ENCODE data around the gene CDKN2B.
A peak's percentile ranks its signal among the peaks of the same experiment; 100 is the strongest.

CDKN2B gene

GRCh38 chr9:22026696-22027095 is 17.6 kb upstream of the CDKN2B start:
- H3K9me3 Mint-ChIP-seq: no peaks in the 10 kb centered on the region
- H3K4me1 Mint-ChIP-seq (ENCODE audit: low read depth): peaks cover 12% of the 10 kb centered on the region
- peaks cover 26% of the 10 kb centered on the region for H3K27me3 Mint-ChIP-seq
- no peaks in the 10 kb centered on the region for H3K36me3 Mint-ChIP-seq (ENCODE audit: low read depth)
- no peak overlapping the region for H3K4me3 Mint-ChIP-seq
- H3K27ac Mint-ChIP-seq: no peak overlapping the region
- intact Hi-C loops (cut with micrococcal nuclease): no loop called here

- Mint-ChIP-seq H3K9me3 (peaks cover 5% of the 10 kb centered on the region), H3K36me3 (ENCODE audit: low read depth) (no peaks in the 10 kb centered on the region), H3K4me1 (ENCODE audit: low read depth) (no peaks in the 10 kb centered on the region), H3K27ac (no peak overlapping the region), H3K27me3 (peaks cover 46% of the 10 kb centered on the region), H3K4me3 (no peak overlapping the region)
- intact Hi-C loops (cut with micrococcal nuclease): no loop called here
These were observed 13.3 kb upstream of the CDKN2B start for GRCh38 chr9:22022396-22022795.

- Mint-ChIP-seq H3K4me3 (no peak overlapping the region), H3K27me3 (peaks cover 45% of the 10 kb centered on the region), H3K36me3 (ENCODE audit: low read depth) (peaks cover 6% of the 10 kb centered on the region), H3K9me3 (no peaks in the 10 kb centered on the region), H3K4me1 (ENCODE audit: low read depth) (peaks cover 25% of the 10 kb centered on the region), H3K27ac (no peak overlapping the region)
- intact Hi-C loops (cut with micrococcal nuclease): no loop called here
These were observed 1.9 kb upstream of the CDKN2B start for GRCh38 chr9:22010866-22011625.

GRCh38 chr9:22009506-22009867 is 382 bp upstream of the CDKN2B start:
- intact Hi-C loops (cut with micrococcal nuclease): loop anchor here (1.0 to 10.0 kb wide), 5 partner anchors 14 to 235 kb away; no protein-coding TSS in a partner anchor
- Mint-ChIP-seq H3K27ac (peak overlapping the region; percentile 81), H3K4me1 (ENCODE audit: low read depth) (peaks cover 40% of the 10 kb centered on the region), H3K4me3 (peak overlapping the region; percentile 93), H3K9me3 (no peaks in the 10 kb centered on the region), H3K27me3 (peaks cover 61% of the 10 kb centered on the region), H3K36me3 (ENCODE audit: low read depth) (peaks cover 6% of the 10 kb centered on the region)

GRCh38 chr9:22008384-22008716 is 755 bp downstream of the CDKN2B start:
- intact Hi-C loops (cut with micrococcal nuclease): loop anchor here (2.0 to 10.0 kb wide), 4 partner anchors 36 to 236 kb away; no protein-coding TSS in a partner anchor
- Mint-ChIP-seq H3K4me3 (peak overlapping the region; percentile 93), H3K27ac (peak overlapping the region; percentile 81), H3K9me3 (no peaks in the 10 kb centered on the region), H3K36me3 (ENCODE audit: low read depth) (peaks cover 6% of the 10 kb centered on the region), H3K4me1 (ENCODE audit: low read depth) (peaks cover 40% of the 10 kb centered on the region), H3K27me3 (peaks cover 65% of the 10 kb centered on the region)

- H3K9me3 Mint-ChIP-seq: no peaks in the 10 kb centered on the region
- H3K4me1 Mint-ChIP-seq (ENCODE audit: low read depth): peaks cover 39% of the 10 kb centered on the region
- H3K27me3 Mint-ChIP-seq: peaks cover 58% of the 10 kb centered on the region
- H3K4me3 Mint-ChIP-seq: peak overlapping the region; percentile 25
- peaks cover 6% of the 10 kb centered on the region for H3K36me3 Mint-ChIP-seq (ENCODE audit: low read depth)
- H3K27ac Mint-ChIP-seq: no peak overlapping the region
- intact Hi-C loops (cut with micrococcal nuclease): loop anchor here (5.0 to 10.0 kb wide), 3 partner anchors 34 to 239 kb away; no protein-coding TSS in a partner anchor
These were observed 3.2 kb downstream of the CDKN2B start for GRCh38 chr9:22005702-22006606.

- peaks cover 34% of the 10 kb centered on the region for H3K4me1 Mint-ChIP-seq (ENCODE audit: low read depth)
- intact Hi-C loops (cut with micrococcal nuclease): loop anchor here (5.0 to 10.0 kb wide), 3 partner anchors 33 to 240 kb away; no protein-coding TSS in a partner anchor
- H3K36me3 Mint-ChIP-seq (ENCODE audit: low read depth): peaks cover 6% of the 10 kb centered on the region
- H3K9me3 Mint-ChIP-seq: no peaks in the 10 kb centered on the region
- H3K27me3 Mint-ChIP-seq: peaks cover 55% of the 10 kb centered on the region
- H3K27ac Mint-ChIP-seq: no peak overlapping the region
- H3K4me3 Mint-ChIP-seq: no peak overlapping the region
These were observed 3.9 kb downstream of the CDKN2B start for GRCh38 chr9:22005021-22005701.

GRCh38 chr9:22002038-22002437 is 7.1 kb downstream of the CDKN2B start:
- no peak overlapping the region for H3K4me3 Mint-ChIP-seq
- H3K27me3 Mint-ChIP-seq: peaks cover 65% of the 10 kb centered on the region
- no peaks in the 10 kb centered on the region for H3K9me3 Mint-ChIP-seq
- H3K36me3 Mint-ChIP-seq (ENCODE audit: low read depth): no peaks in the 10 kb centered on the region
- H3K4me1 Mint-ChIP-seq (ENCODE audit: low read depth): peaks cover 18% of the 10 kb centered on the region
- intact Hi-C loops (cut with micrococcal nuclease): loop anchor here (10.0 kb wide), 2 partner anchors 163 to 243 kb away; no protein-coding TSS in a partner anchor
- H3K27ac Mint-ChIP-seq: no peak overlapping the region

GRCh38 chr9:21998026-21998425 is 11.1 kb downstream of the CDKN2B start:
- no peak overlapping the region for H3K4me3 Mint-ChIP-seq
- intact Hi-C loops (cut with micrococcal nuclease): no loop called here

GRCh38 chr9:21997480-21997879 is 11.6 kb downstream of the CDKN2B start:
- intact Hi-C loops (cut with micrococcal nuclease): no loop called here
- Mint-ChIP-seq H3K27me3 (peaks cover 55% of the 10 kb centered on the region), H3K4me1 (ENCODE audit: low read depth) (peaks cover 18% of the 10 kb centered on the region), H3K36me3 (ENCODE audit: low read depth) (peaks cover 13% of the 10 kb centered on the region), H3K27ac (no peak overlapping the region), H3K9me3 (no peaks in the 10 kb centered on the region), H3K4me3 (no peak overlapping the region)

More at GRCh38 chr9:21998026-21998425, 11.1 kb downstream of the CDKN2B start:
- Mint-ChIP-seq H3K27me3 (peaks cover 55% of the 10 kb centered on the region), H3K36me3 (ENCODE audit: low read depth) (peaks cover 13% of the 10 kb centered on the region), H3K9me3 (no peaks in the 10 kb centered on the region), H3K4me1 (ENCODE audit: low read depth) (peaks cover 18% of the 10 kb centered on the region), H3K27ac (no peak overlapping the region)

- peaks cover 18% of the 10 kb centered on the region for H3K4me1 Mint-ChIP-seq (ENCODE audit: low read depth)
These were observed 12.2 kb downstream of the CDKN2B start for GRCh38 chr9:21996858-21997257.

GRCh38 chr9:21996438-21996837 is 12.7 kb downstream of the CDKN2B start:
- Mint-ChIP-seq H3K27me3 (peaks cover 53% of the 10 kb centered on the region), H3K4me1 (ENCODE audit: low read depth) (peaks cover 18% of the 10 kb centered on the region), H3K27ac (peak overlapping the region; percentile 97), H3K9me3 (no peaks in the 10 kb centered on the region), H3K4me3 (peak overlapping the region; percentile 94), H3K36me3 (ENCODE audit: low read depth) (peaks cover 13% of the 10 kb centered on the region)
- intact Hi-C loops (cut with micrococcal nuclease): no loop called here

More at GRCh38 chr9:21996858-21997257, 12.2 kb downstream of the CDKN2B start:
- H3K4me3 Mint-ChIP-seq: no peak overlapping the region
- H3K27me3 Mint-ChIP-seq: peaks cover 52% of the 10 kb centered on the region
- no peaks in the 10 kb centered on the region for H3K9me3 Mint-ChIP-seq
- intact Hi-C loops (cut with micrococcal nuclease): no loop called here
- H3K36me3 Mint-ChIP-seq (ENCODE audit: low read depth): peaks cover 13% of the 10 kb centered on the region
- no peak overlapping the region for H3K27ac Mint-ChIP-seq

- intact Hi-C loops (cut with micrococcal nuclease): loop anchor here (1.0 kb wide), 1 partner anchor 13 kb away; the partner anchor contains the start of gene CDKN2B
- Mint-ChIP-seq H3K27ac (peak overlapping the region; percentile 97), H3K4me3 (peak overlapping the region; percentile 94), H3K36me3 (ENCODE audit: low read depth) (peaks cover 13% of the 10 kb centered on the region), H3K4me1 (ENCODE audit: low read depth) (peaks cover 18% of the 10 kb centered on the region), H3K9me3 (no peaks in the 10 kb centered on the region), H3K27me3 (peaks cover 52% of the 10 kb centered on the region)
These were observed 13.3 kb downstream of the CDKN2B start for GRCh38 chr9:21995666-21996398.

Measured in dendritic cell treated with granulocyte-macrophage colony-stimulating factor and Interleukin-4, amounts not matched to agents 40 ng/mL and 50 ng/mL, for 4 days (primary cell).